ENCODE data around the gene KCNJ4.

DNA sequence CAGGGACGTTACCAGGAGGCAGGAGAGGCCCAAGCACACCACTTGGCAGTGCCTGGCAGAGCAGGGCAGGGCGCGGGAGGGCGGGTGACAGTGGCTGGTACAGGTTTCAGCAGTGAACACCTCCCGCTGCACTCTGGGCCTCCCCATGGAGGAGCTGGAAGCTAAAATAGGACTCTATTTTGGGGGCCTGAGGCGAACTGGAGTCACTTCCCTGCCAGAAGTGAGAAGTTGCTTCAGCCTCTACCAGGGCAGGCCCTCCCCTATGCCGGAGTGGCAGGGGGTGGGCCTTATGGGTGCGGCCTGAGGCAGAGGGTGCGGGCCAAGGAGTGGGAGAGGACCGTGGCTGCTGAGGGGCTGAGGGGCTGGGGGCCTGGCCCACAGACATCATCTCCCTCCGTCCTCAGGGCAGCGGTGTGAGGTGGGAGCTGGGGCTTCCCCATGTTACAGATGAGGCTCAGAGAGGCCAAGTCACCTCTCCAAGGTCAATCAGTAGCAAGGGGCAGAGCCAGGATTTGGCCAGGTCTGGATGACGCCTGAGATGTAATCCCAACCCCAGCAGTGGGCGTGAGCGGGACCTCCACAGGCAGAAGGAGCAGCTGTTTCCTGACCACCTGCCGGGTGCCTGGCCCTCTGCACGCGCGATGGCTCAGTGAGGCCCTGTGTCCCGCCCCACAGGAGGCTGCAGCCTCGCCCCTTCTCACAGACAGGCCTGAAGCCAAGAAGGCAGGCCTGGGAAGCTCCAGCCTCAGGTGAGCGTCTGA is 39.3 kb downstream of the KCNJ4 start:
- TF ChIP-seq, protein P1, sequence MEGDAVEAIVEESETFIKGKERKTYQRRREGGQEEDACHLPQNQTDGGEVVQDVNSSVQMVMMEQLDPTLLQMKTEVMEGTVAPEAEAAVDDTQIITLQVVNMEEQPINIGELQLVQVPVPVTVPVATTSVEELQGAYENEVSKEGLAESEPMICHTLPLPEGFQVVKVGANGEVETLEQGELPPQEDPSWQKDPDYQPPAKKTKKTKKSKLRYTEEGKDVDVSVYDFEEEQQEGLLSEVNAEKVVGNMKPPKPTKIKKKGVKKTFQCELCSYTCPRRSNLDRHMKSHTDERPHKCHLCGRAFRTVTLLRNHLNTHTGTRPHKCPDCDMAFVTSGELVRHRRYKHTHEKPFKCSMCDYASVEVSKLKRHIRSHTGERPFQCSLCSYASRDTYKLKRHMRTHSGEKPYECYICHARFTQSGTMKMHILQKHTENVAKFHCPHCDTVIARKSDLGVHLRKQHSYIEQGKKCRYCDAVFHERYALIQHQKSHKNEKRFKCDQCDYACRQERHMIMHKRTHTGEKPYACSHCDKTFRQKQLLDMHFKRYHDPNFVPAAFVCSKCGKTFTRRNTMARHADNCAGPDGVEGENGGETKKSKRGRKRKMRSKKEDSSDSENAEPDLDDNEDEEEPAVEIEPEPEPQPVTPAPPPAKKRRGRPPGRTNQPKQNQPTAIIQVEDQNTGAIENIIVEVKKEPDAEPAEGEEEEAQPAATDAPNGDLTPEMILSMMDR (IDR thresholded peaks at IDR 0.05): no peak
- TF ChIP-seq POLR2A (IDR thresholded peaks at IDR 0.05): no peak
- TF ChIP-seq POLR2AphosphoS5 (IDR thresholded peaks at IDR 0.05): no peak
- no peak for TF ChIP-seq EP300 (IDR thresholded peaks at IDR 0.05)
